GM23248 (cell line): ENCODE results near the gene ZDHHC9. TPM values are rescaled to one million over a fixed set of nuclear protein-coding genes. Genes with fewer than 3 reads are reported as not detected.

Experiments
- DNase-seq: peaks from one replicate; pipeline ENCODE4 v3.0.0-alpha.2; 2015
- H2AFZ ChIP-seq: fragments of 200-600 bp; sonication (generic); 2 replicates; pipeline ENCODE4 v1.6.1; 2016; ENCODE audit warnings: antibody characterized with exemption
- H3F3A ChIP-seq: fragments of 200-600 bp; sonication (generic); 2 replicates; pipeline ENCODE4 v1.6.1; 2016; ENCODE audit warnings: mild to moderate bottlenecking, antibody characterized with exemption, mixed run types; ENCODE audit not compliant: insufficient read depth
- H3K27ac ChIP-seq: fragments of 200-600 bp; sonication (generic); 2 replicates; pipeline ENCODE4 v1.5.1; 2016; ENCODE audit warnings: mild to moderate bottlenecking
- H3K27me3 ChIP-seq: fragments of 200-600 bp; sonication (generic); replicated peaks from 2 replicates; pipeline ENCODE4 v1.6.1; 2016; ENCODE audit warnings: mild to moderate bottlenecking; ENCODE audit not compliant: insufficient read depth
- H3K36me3 ChIP-seq: fragments of 200-600 bp; sonication (generic); 2 replicates; pipeline ENCODE4 v1.6.1; 2016; ENCODE audit warnings: low read depth, mild to moderate bottlenecking
- H3K4me1 ChIP-seq: fragments of 200-600 bp; sonication (generic); 2 replicates; pipeline ENCODE4 v1.6.1; 2016; ENCODE audit warnings: mild to moderate bottlenecking; ENCODE audit not compliant: insufficient read depth
- H3K4me2 ChIP-seq: fragments of 200-600 bp; sonication (generic); one replicate; pipeline ENCODE4 v1.6.1; 2016; ENCODE audit warnings: mild to moderate bottlenecking; ENCODE audit not compliant: unreplicated experiment
- H3K4me3 ChIP-seq: fragments of 200-600 bp; sonication (generic); 2 replicates; pipeline ENCODE4 v1.5.1; 2016; ENCODE audit warnings: mild to moderate bottlenecking
- H3K79me2 ChIP-seq: fragments of 200-600 bp; sonication (generic); 2 replicates; pipeline ENCODE4 v1.6.1; 2016; ENCODE audit warnings: mild to moderate bottlenecking; ENCODE audit not compliant: insufficient read depth
- H3K9ac ChIP-seq: fragments of 200-600 bp; sonication (generic); 2 replicates; pipeline ENCODE4 v1.6.1; 2016; ENCODE audit warnings: mild to moderate bottlenecking
- H3K9me2 ChIP-seq: fragments of 200-600 bp; sonication (generic); 2 replicates; pipeline ENCODE4 v1.6.1; 2016; ENCODE audit warnings: mixed run types, mild to moderate bottlenecking, moderate library complexity; ENCODE audit not compliant: insufficient read depth
- H3K9me3 ChIP-seq: fragments of 200-600 bp; sonication (generic); one replicate; pipeline ENCODE4 v1.6.1; 2017; ENCODE audit warnings: low read depth
- H4K20me1 ChIP-seq: fragments of 200-600 bp; sonication (generic); 2 replicates; pipeline ENCODE4 v1.6.0; 2016; ENCODE audit not compliant: insufficient read depth
- EZH2 ChIP-seq: fragments of 200-600 bp; sonication (generic); IDR thresholded peaks from 2 replicates; pipeline ENCODE4 v1.6.1; 2018; ENCODE audit warnings: antibody characterized with exemption, mild to moderate bottlenecking; ENCODE audit not compliant: insufficient read depth, poor library complexity, severe bottlenecking
- EZH2phosphoT487 ChIP-seq: fragments of 200-600 bp; sonication (generic); IDR thresholded peaks from 2 replicates; pipeline ENCODE4 v1.6.1; 2018; ENCODE audit warnings: antibody characterized with exemption, moderate library complexity, mild to moderate bottlenecking, low read depth; ENCODE audit not compliant: insufficient read depth
- WGBS, 2 experiments: methylation state at CpG; one replicate each; pipeline ENCODE4 v1.1.6; 2015 to 2017; ENCODE audit warnings: low lambda C conversion rate in 2 of 2, low coverage in 1 of 2; ENCODE audit errors: missing lambda C conversion rate in 2 of 2; 5-methylcytosine and 5-hydroxymethylcytosine counted together
- in situ Hi-C: fragments of 300-500 bp; cut with MboI; formaldehyde crosslinking; loops from 2 replicates; pipeline ENCODE4 v1.15.0; 2020
- polyA plus RNA-seq: library from polyadenylated mRNA; unstranded; fragments of >200 nt; fragmentation: Nextera tagmentation; extraction: Ambion mirVana; gene quantifications from 2 replicates; pipeline ENCODE4 v1.2.1, GENCODE V29; 2016
- total RNA-seq: library from RNA; depleted of rRNA; stranded (reverse); fragments of >200 nt; shearing (Covaris generic); gene quantifications from 2 replicates; pipeline ENCODE4 v1.2.3, GENCODE V29; 2014

Gene ZDHHC9
- total and polyA plus RNA-seq, 2 experiments from 2014 or later = 27.5 to 54.4 TPM

DNA sequence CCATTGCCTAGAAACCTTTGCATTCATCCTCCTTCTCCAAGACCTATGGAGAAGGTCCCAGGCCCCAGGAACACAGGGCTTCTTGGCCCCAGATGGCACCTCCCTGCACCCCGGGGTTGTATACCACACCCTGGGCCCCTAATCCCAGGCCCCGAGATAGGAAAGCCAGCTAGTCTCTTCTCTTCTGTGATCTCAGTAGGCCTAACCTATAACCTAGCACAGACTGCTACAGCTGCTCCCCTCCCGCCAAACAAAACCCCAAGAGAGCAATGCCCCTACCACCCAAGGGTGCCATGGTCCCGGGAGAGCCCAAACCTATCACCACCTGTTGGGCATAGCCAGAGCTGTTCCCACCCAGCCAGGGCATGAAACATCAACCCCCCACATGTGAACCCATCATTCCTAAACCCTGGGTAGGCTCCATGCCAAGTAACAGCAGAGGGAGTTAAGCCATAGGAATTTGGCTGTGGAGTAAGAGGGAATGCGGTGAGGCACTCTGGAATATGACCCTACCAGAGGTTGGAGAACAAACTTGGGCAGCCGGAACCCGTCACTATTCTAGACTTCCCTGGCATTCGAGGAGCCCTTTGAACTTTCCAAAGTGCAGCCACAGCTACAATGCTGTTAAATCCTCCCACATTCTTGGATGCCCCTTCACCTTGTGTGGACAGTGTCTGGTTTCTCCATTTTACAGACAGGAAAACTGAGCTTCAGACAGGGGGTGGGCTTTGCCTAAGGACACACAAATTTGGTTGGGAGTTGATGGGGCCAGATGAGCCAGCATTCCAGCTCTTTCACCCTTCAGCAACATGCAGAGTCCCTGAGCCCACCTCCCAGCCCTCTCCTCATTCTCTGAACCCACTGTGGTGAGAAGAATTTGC is 74.9 kb downstream of the ZDHHC9 start:
- no peaks in the 10 kb centered on the region for H3F3A ChIP-seq
- WGBS, 2 experiments = 82 to 94% methylated on average over 5 to 8 of the region's 8 CpGs
- no peak for DNase-seq

DNA sequence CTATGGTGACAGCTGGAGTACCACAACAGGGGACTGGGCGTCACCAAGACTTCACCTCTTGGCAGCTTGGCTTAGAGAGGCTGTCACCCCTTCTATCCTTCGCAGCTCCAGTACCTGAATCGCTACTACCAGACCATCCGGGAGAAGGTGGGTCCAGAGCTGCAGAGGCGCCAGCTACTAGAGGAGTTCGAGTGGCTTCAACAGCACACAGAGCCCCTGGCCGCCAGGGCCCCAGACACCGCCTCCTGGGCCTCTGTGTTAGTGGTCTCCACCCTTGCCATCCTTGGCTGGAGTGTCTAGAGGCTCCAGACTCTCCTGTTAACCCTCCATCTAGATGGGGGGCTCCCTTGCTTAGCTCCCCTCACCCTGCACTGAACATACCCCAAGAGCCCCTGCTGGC is 75.5 kb downstream of the ZDHHC9 start:
- H3K9me2 ChIP-seq = no peaks in the 10 kb centered on the region
- in situ Hi-C loops = no loop called here
- no peaks in the 10 kb centered on the region for H3K36me3 ChIP-seq
- H3K4me3 ChIP-seq = no peak overlapping the region
- H3K27ac ChIP-seq = no peak overlapping the region
- H3K4me1 ChIP-seq = no peaks in the 10 kb centered on the region
- no peak overlapping the region for H2AFZ ChIP-seq
- WGBS, 2 experiments = 90 to 93% methylated on average over 4 to 8 of the region's 8 CpGs
- no peak for TF ChIP-seq EZH2phosphoT487
- no peak for TF ChIP-seq EZH2
- DNase-seq = no peak
- H3F3A ChIP-seq = no peaks in the 10 kb centered on the region
- H3K4me2 ChIP-seq = no peak overlapping the region
- H3K9ac ChIP-seq = no peak overlapping the region
- no peaks in the 10 kb centered on the region for H3K27me3 ChIP-seq
- H3K79me2 ChIP-seq = no peaks in the 10 kb centered on the region
- no peaks in the 10 kb centered on the region for H3K9me3 ChIP-seq
- H4K20me1 ChIP-seq = no peaks in the 10 kb centered on the region

More for the DNA sequence above, 74.9 kb downstream of the ZDHHC9 start:
- no peak overlapping the region for H3K27ac ChIP-seq
- no peaks in the 10 kb centered on the region for H3K9me3 ChIP-seq
- no peaks in the 10 kb centered on the region for H4K20me1 ChIP-seq
- no peaks in the 10 kb centered on the region for H3K27me3 ChIP-seq
- H3K9me2 ChIP-seq = no peaks in the 10 kb centered on the region
- in situ Hi-C loops = no loop called here
- H2AFZ ChIP-seq = no peak overlapping the region
- TF ChIP-seq EZH2phosphoT487 (no peak), EZH2 (no peak)
- H3K4me1 ChIP-seq = no peaks in the 10 kb centered on the region
- no peak overlapping the region for H3K4me2 ChIP-seq
- no peak overlapping the region for H3K9ac ChIP-seq
- H3K36me3 ChIP-seq = no peaks in the 10 kb centered on the region
- no peaks in the 10 kb centered on the region for H3K79me2 ChIP-seq
- no peak overlapping the region for H3K4me3 ChIP-seq

DNA sequence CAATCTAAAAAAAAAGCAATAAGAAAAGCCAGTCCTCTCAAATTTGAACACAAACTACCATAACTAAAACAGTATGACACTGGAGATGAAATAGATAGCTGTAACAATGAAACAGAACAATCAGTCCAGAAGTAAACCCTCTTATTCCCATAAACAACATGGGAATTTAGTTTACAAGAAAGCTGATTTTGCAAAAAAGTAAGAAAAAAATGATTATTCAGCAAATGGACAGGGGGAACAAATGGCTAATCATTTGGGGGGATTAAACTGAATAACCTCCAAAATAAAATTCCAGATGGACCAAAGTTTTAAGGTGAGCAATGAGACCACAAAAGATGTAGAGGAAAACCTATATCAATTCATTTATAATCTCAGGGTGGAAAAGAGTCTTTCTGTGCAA is 80.0 kb downstream of the ZDHHC9 start:
- in situ Hi-C loops = no loop called here
- Histone ChIP-seq H2AFZ (no peak overlapping the region), H3K27me3 (no peaks in the 10 kb centered on the region), H3F3A (no peaks in the 10 kb centered on the region), H3K9ac (no peak overlapping the region), H3K4me3 (no peak overlapping the region), H3K27ac (no peak overlapping the region), H3K4me1 (no peaks in the 10 kb centered on the region), H3K9me2 (no peaks in the 10 kb centered on the region), H4K20me1 (no peaks in the 10 kb centered on the region), H3K9me3 (no peaks in the 10 kb centered on the region), H3K79me2 (no peaks in the 10 kb centered on the region), H3K4me2 (no peak overlapping the region), H3K36me3 (no peaks in the 10 kb centered on the region)
- TF ChIP-seq EZH2phosphoT487 = no peak
- no peak for TF ChIP-seq EZH2
- DNase-seq = no peak

DNA sequence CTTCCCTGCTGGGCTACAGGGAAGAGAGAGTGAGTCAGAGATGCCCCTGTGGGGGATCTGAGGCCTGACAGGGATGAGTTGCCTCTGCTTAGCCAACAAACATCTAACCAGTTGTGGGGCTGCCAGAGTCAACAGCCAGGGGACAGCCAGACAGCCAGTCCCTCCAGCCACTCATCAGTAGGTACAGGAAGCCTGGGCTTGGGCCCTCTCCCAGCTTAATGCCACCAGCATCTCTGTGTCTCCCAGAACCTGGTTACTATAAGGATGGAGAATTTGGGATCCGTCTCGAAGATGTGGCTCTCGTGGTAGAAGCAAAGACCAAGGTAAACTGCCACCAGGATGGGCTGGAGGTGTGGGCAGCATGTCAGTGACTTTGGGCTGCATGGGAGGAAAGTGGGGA is 81.2 kb downstream of the ZDHHC9 start:
- H3K9me3 ChIP-seq = no peaks in the 10 kb centered on the region
- DNase-seq = no peak
- 95 to 98% methylated on average over 3 of the region's 3 CpGs for WGBS, 2 experiments
- H3K4me3 ChIP-seq = no peak overlapping the region
- no peak overlapping the region for H2AFZ ChIP-seq
- no peaks in the 10 kb centered on the region for H3F3A ChIP-seq
- TF ChIP-seq EZH2 = no peak
- TF ChIP-seq EZH2phosphoT487 = no peak
- no peak overlapping the region for H3K9ac ChIP-seq
- H3K27ac ChIP-seq = no peak overlapping the region
- H3K36me3 ChIP-seq = no peaks in the 10 kb centered on the region
- H3K79me2 ChIP-seq = no peaks in the 10 kb centered on the region
- in situ Hi-C loops = no loop called here
- no peaks in the 10 kb centered on the region for H3K27me3 ChIP-seq
- no peaks in the 10 kb centered on the region for H3K9me2 ChIP-seq
- no peaks in the 10 kb centered on the region for H3K4me1 ChIP-seq
- no peak overlapping the region for H3K4me2 ChIP-seq
- H4K20me1 ChIP-seq = no peaks in the 10 kb centered on the region
